ENCODE data around the gene HIPK1. TPM values are rescaled to one million over a fixed set of nuclear protein-coding genes. Genes with fewer than 3 reads are reported as not detected.

Gene HIPK1
- total and polyA plus RNA-seq, 10 of the 15 experiments (the other 5 are each of a cell fraction or from before 2014, with no cell fraction given), result 4.2 to 33.9 (median 11.4) TPM

GRCh38 chr1:113940365-113941244, 11.5 kb downstream of the HIPK1 start (continued):
- peak; percentile 65; the same call in 1 of the 2 replicates for TF ChIP-seq CBFB (IDR thresholded peaks at IDR 0.05; ENCODE audit: low read depth)
- no peak for TF ChIP-seq SMC3 (IDR thresholded peaks at IDR 0.05; ENCODE audit: borderline replicate concordance, low read length)
- no peak for TF ChIP-seq NR2F1 (conservative IDR thresholded peaks at IDR 0.05)
- peak; percentile 72 for TF ChIP-seq IKZF2 (IDR thresholded peaks at IDR 0.05)
- TF ChIP-seq MYC (IDR thresholded peaks at IDR 0.05; ENCODE audit: insufficient read depth, insufficient read length, insufficient replicate concordance, low read length, severe bottlenecking), result no peak
- TF ChIP-seq FOS (IDR thresholded peaks at IDR 0.05; ENCODE audit: borderline replicate concordance, extremely low read depth, insufficient read length), result no peak
- no peak for TF ChIP-seq BRCA1 (IDR thresholded peaks at IDR 0.05; ENCODE audit: low read depth, low read length)
- no peak for TF ChIP-seq STAT1 (conservative IDR thresholded peaks at IDR 0.05)
- TF ChIP-seq WRNIP1 (IDR thresholded peaks at IDR 0.05; ENCODE audit: borderline replicate concordance, low read depth, low read length), result no peak

- Histone ChIP-seq H3K9me3 (replicated peaks; ENCODE audit: control insufficient read depth, insufficient read depth, low read length) (peaks cover 7% of the 10 kb centered on the region), H3K27me3 (replicated peaks in 1 of 2; ENCODE audit: control insufficient read depth in 2 of 2, insufficient read depth in 2 of 2, low read length in 1 of 2) (no peaks in the 10 kb centered on the region), H3K36me3 (ENCODE audit: control insufficient read depth in 2 of 2, insufficient read depth in 2 of 2, low read length in 1 of 2) (peaks cover 6 to 8% of the 10 kb centered on the region in 2 experiments; a peak in 3 of 4 replicates), H3K79me2 (ENCODE audit: control insufficient read depth, insufficient read depth, low read length) (peaks cover 63% of the 10 kb centered on the region), H2AFZ (ENCODE audit: control insufficient read depth, low read depth, low read length) (no peak overlapping the region), H3K4me1 (ENCODE audit: control insufficient read depth, insufficient read depth, low read length) (peaks cover 22% of the 10 kb centered on the region), H4K20me1 (ENCODE audit: control insufficient read depth, insufficient read depth) (no peaks in the 10 kb centered on the region), H3K4me3 (no peak overlapping the region), H3K27ac (ENCODE audit: control insufficient read depth, insufficient read depth) (peak overlapping the region; percentile 7; the same call in 1 of the 2 replicates), H3K9ac (ENCODE audit: control insufficient read depth, insufficient read depth, low read length) (no peak overlapping the region), H3K4me2 (ENCODE audit: control insufficient read depth, insufficient read depth) (peak overlapping the region; percentile 11; the same call in 1 of the 2 replicates)
- ChIA-PET SMC1A (ENCODE audit: uncharacterized antibody, unreplicated experiment) (interaction anchor here (1.0 to 11.9 kb wide), 9 partner anchors 6 to 127 kb away, joined by 3 to 99 read pairs (median 4); partner anchors contain the start of gene DCLRE1B), CTCF (interaction anchor here (1.0 to 5.3 kb wide), 4 partner anchors 10 to 105 kb away, joined by 5 to 36 read pairs (median 6); partner anchors contain the start of gene HIPK1), POLR2A (interaction anchor here (0.9 to 1.5 kb wide), 4 partner anchors 8 to 37 kb away, joined by 3 to 7 read pairs (median 4); partner anchors contain the start of gene AP4B1), RAD21 (ENCODE audit: unreplicated experiment) (interaction anchor here (1.1 to 4.8 kb wide), 3 partner anchors 11 to 73 kb away, joined by 3 to 33 read pairs (median 3); partner anchors contain the start of gene HIPK1)
- in situ Hi-C loops (cut with MboI), result no loop called here
- no peak for FAIRE-seq
- intact Hi-C loops (cut with micrococcal nuclease; ENCODE audit: unreplicated experiment), result loop anchor here (5.0 kb wide), 1 partner anchor 84 kb away; no protein-coding TSS in a partner anchor
- WGBS (ENCODE audit: insufficient coverage, insufficient replicate concordance, low lambda C conversion rate, missing lambda C conversion rate), result 97% methylated on average over 7 of the region's 7 CpGs
- ATAC-seq, result peak; percentile 6; the same call in 2 of the 3 replicates
- BruUV-seq (replicated peaks), result no TSS peak
- DNase-seq (ENCODE audit: low read depth, low spot score), result no peak
- TF ChIP-seq BMI1 (IDR thresholded peaks at IDR 0.05; ENCODE audit: borderline replicate concordance) (no peak), ZZZ3 (IDR thresholded peaks at IDR 0.05; ENCODE audit: control insufficient read depth, insufficient read length, low read depth) (no peak), RBBP5 (conservative IDR thresholded peaks at IDR 0.05) (no peak), ZBTB4 (CRISPR knock-in tag; IDR thresholded peaks at IDR 0.05) (no peak), IRF3 (IDR thresholded peaks at IDR 0.05) (no peak), SIN3A (IDR thresholded peaks at IDR 0.05; ENCODE audit: low read depth, low read length) (no peak), SUPT20H (IDR thresholded peaks at IDR 0.05; ENCODE audit: borderline replicate concordance, control insufficient read depth, low read depth, low read length) (no peak), NR2F1 (conservative IDR thresholded peaks at IDR 0.05) (no peak), CREB1 (IDR thresholded peaks at IDR 0.05; ENCODE audit: low read depth) (no peak), MYC (IDR thresholded peaks at IDR 0.05; ENCODE audit: insufficient read depth, insufficient read length, insufficient replicate concordance, low read length, severe bottlenecking) (no peak), SMAD5 (IDR thresholded peaks at IDR 0.05; ENCODE audit: low read depth) (no peak)
Measured at GRCh38 chr1:113941245-113941559, 12.1 kb downstream of the HIPK1 start.

Measured in GM12878 (cell line).